HCT116 (cell line): ENCODE data around the gene SEMA5A. TPM values are rescaled to one million over a fixed set of nuclear protein-coding genes. Genes with fewer than 3 reads are reported as not detected.

ENCODE experiments used
- ATAC-seq: fragments of 200-7000 bp; cut with Tn5 transposase; 2 replicates; pipeline ENCODE4 v1.9.1; 2020; ENCODE audit warnings: mild to moderate bottlenecking, moderate library complexity
- BruUV-seq: library from RNA; stranded (reverse); fragments of 400-500 nt; replicated peaks from 2 replicates; lab custom pipeline; 2021; lab: Mats Ljungman, UMichigan
- CTCF ChIA-PET: fragments of 300-600 bp; sonication (Branson Sonifier 250); formaldehyde crosslinking; loops from one replicate; lab custom pipeline; 2021; ENCODE audit warnings: antibody characterized with exemption; lab: Charles Lee
- POLR2A ChIA-PET: fragments of 300-600, 350-600 bp; sonication (Branson Sonifier 250); formaldehyde crosslinking; loops from one replicate; lab custom pipeline; 2021; ENCODE audit warnings: antibody characterized with exemption; lab: Charles Lee
- RAD21 ChIA-PET, 2 experiments: fragments of 300-600 bp; sonication (Branson Sonifier 250); formaldehyde crosslinking; loops; one replicate each; lab custom pipeline; 2023; ENCODE audit warnings: low total read pairs in 2 of 2; ENCODE audit not compliant: uncharacterized antibody in 2 of 2, unreplicated experiment in 2 of 2, low non-redundant PET in 1 of 2; lab: Charles Lee
- DNase-seq: peaks from one replicate; pipeline ENCODE4 v3.0.0-alpha.2; 2010; ENCODE audit warnings: low read depth, low spot score
- H2AFZ ChIP-seq: fragments of 200-600 bp; shearing (Covaris generic), sonication (generic); 2 replicates; pipeline ENCODE4 v1.6.1; 2017; ENCODE audit warnings: low read depth, mixed run types, mixed read lengths, antibody characterized with exemption, low read length; ENCODE audit not compliant: poor library complexity, severe bottlenecking
- H3K27ac ChIP-seq: 2 replicates; pipeline ENCODE4 v1.5.1; 2012; ENCODE audit warnings: low read depth, low read length
- H3K27me3 ChIP-seq: fragments of 200-600 bp; sonication (generic); 2 replicates; pipeline ENCODE4 v1.6.1; 2016; ENCODE audit warnings: mixed run types, low read length, mixed read lengths; ENCODE audit not compliant: insufficient read depth
- H3K36me3 ChIP-seq, 2 experiments: fragments of 200-500 bp in 1 of 2; fragments of 200-600 bp in 1 of 2; sonication (Bioruptor generic) in 1 of 2; sonication (generic) in 1 of 2; 2 replicates each; pipeline versions ENCODE4 v1.5.1 to v1.6.1; 2014 to 2016; ENCODE audit warnings: low read length in 2 of 2, inconsistent platforms in 1 of 2, mixed read lengths in 1 of 2, mixed run types in 1 of 2; ENCODE audit not compliant: insufficient read depth in 2 of 2, control insufficient read depth in 1 of 2
- H3K4me1 ChIP-seq, 2 experiments: fragments of 200-600 bp in 1 of 2; sonication (generic) in 1 of 2; 2 replicates each; pipeline versions ENCODE4 v1.5.1 to v1.6.1; 2012 to 2017; ENCODE audit warnings: low read length in 2 of 2, inconsistent platforms in 1 of 2, mild to moderate bottlenecking in 1 of 2, mixed read lengths in 1 of 2, mixed run types in 1 of 2, moderate library complexity in 1 of 2; ENCODE audit not compliant: insufficient read depth in 2 of 2, control insufficient read depth in 1 of 2
- H3K4me2 ChIP-seq: fragments of 200-600 bp; sonication (generic); 2 replicates; pipeline ENCODE4 v1.6.1; 2017; ENCODE audit warnings: mixed run types, low read length, mixed read lengths
- H3K4me3 ChIP-seq, 2 experiments: fragments of 200-600 bp in 1 of 2; sonication (generic) in 1 of 2; replicated peaks in 1 of 2; 2 replicates each; pipeline ENCODE4 v1.5.1; 2011 to 2016; ENCODE audit warnings: low read length in 2 of 2, control low read depth in 1 of 2, low read depth in 1 of 2, mild to moderate bottlenecking in 1 of 2, mixed read lengths in 1 of 2, mixed run types in 1 of 2
- H3K79me2 ChIP-seq: fragments of 200-600 bp; sonication (generic); 2 replicates; pipeline ENCODE4 v1.6.1; 2017; ENCODE audit warnings: mild to moderate bottlenecking, mixed run types, low read length, moderate library complexity, mixed read lengths; ENCODE audit not compliant: insufficient read depth
- H3K9ac ChIP-seq: fragments of 200-600 bp; sonication (generic); 2 replicates; pipeline ENCODE4 v1.6.1; 2016; ENCODE audit warnings: low read length, mixed read lengths
- H3K9me2 ChIP-seq: fragments of 200-600 bp; sonication (generic), shearing (Covaris generic); 2 replicates; pipeline ENCODE4 v1.6.1; 2017; ENCODE audit warnings: mixed run types, mild to moderate bottlenecking, moderate library complexity; ENCODE audit not compliant: insufficient read depth
- H3K9me3 ChIP-seq, 2 experiments: fragments of 200-500 bp in 1 of 2; fragments of 200-600 bp in 1 of 2; sonication (Bioruptor generic) in 1 of 2; sonication (generic) in 1 of 2; 2 replicates each; pipeline ENCODE4 v1.6.1; 2014 to 2017; ENCODE audit warnings: low read length in 2 of 2, mixed read lengths in 2 of 2, inconsistent platforms in 1 of 2, low read depth in 1 of 2, mild to moderate bottlenecking in 1 of 2, mixed run types in 1 of 2, moderate library complexity in 1 of 2; ENCODE audit not compliant: control insufficient read depth in 1 of 2, insufficient read depth in 1 of 2
- H4K20me1 ChIP-seq: fragments of 200-600 bp; sonication (generic), shearing (Covaris generic); 2 replicates; pipeline ENCODE4 v1.6.1; 2017; ENCODE audit warnings: mixed run types, mild to moderate bottlenecking, moderate library complexity; ENCODE audit not compliant: insufficient read depth
- ATF3 ChIP-seq: IDR thresholded peaks from 2 replicates; pipeline ENCODE4 v1.6.1; 2012
- CBX3 ChIP-seq: IDR thresholded peaks from 2 replicates; pipeline ENCODE4 v1.6.1; 2012; ENCODE audit warnings: low read depth
- CEBPB ChIP-seq: IDR thresholded peaks from 2 replicates; pipeline ENCODE4 v1.6.1; 2012; ENCODE audit warnings: low read depth
- EGR1 ChIP-seq: IDR thresholded peaks from 2 replicates; pipeline ENCODE4 v1.6.1; 2012; ENCODE audit warnings: low read depth
- EZH2phosphoT487 ChIP-seq: fragments of 200-600 bp; IDR thresholded peaks from 2 replicates; pipeline ENCODE4 v1.6.1; 2018; ENCODE audit warnings: antibody characterized with exemption, borderline replicate concordance
- JUND ChIP-seq: IDR thresholded peaks from 2 replicates; pipeline ENCODE4 v1.6.1; 2012
- MAX ChIP-seq: IDR thresholded peaks from 2 replicates; pipeline ENCODE4 v1.6.1; 2012
- POLR2A ChIP-seq: IDR thresholded peaks from 2 replicates; pipeline ENCODE4 v1.7.0; 2011; ENCODE audit warnings: borderline replicate concordance; ENCODE audit not compliant: insufficient read depth, insufficient read length; ENCODE audit errors: extremely low read depth
- REST ChIP-seq: IDR thresholded peaks from 2 replicates; pipeline ENCODE4 v1.6.1; 2012; ENCODE audit warnings: low read depth
- SIN3A ChIP-seq: IDR thresholded peaks from 2 replicates; pipeline ENCODE4 v1.6.1; 2012; ENCODE audit warnings: low read depth
- SP1 ChIP-seq: IDR thresholded peaks from 2 replicates; pipeline ENCODE4 v1.6.1; 2012; ENCODE audit warnings: low read depth
- ZFX ChIP-seq: fragments of 450-650 bp; IDR thresholded peaks from 2 replicates; pipeline ENCODE4 v1.6.1; 2017
- ZNF274 ChIP-seq: fragments of 200-500 bp; sonication (Bioruptor generic); IDR thresholded peaks from 2 replicates; pipeline ENCODE4 v1.6.1; 2014; ENCODE audit warnings: mild to moderate bottlenecking, low read depth, low read length, inconsistent platforms
- intact Hi-C: fragments of 100-400 bp; cut with micrococcal nuclease; formaldehyde crosslinking; loops from 2 replicates; pipeline ENCODE4 v1.10.0; 2022
- total RNA-seq: library from RNA; stranded (reverse); gene quantifications from one replicate; pipeline ENCODE4 v1.2.1, GENCODE V29; 2021; ENCODE audit not compliant: unreplicated experiment
- TF ChIP-seq, protein P1 (sequence below): IDR thresholded peaks from 2 replicates; pipeline ENCODE4 v1.6.1; 2011; ENCODE audit warnings: mild to moderate bottlenecking, low read length, moderate library complexity; ENCODE audit not compliant: insufficient replicate concordance; ENCODE audit errors: extremely low read depth

Gene SEMA5A
- total RNA-seq, 1 experiment from 2014 or later = 0.02 TPM

GRCh38 chr5:9335754-9336495, 209.9 kb downstream of the SEMA5A start:
- Histone ChIP-seq H3K36me3 (no peaks in the 10 kb centered on the region), H3K79me2 (no peaks in the 10 kb centered on the region), H3K4me3 (no peak overlapping the region), H3K9ac (no peak overlapping the region), H3K9me3 (peaks cover 0 to 25% of the 10 kb centered on the region in 2 experiments; a peak in 2 of 4 replicates), H3K27me3 (no peaks in the 10 kb centered on the region), H2AFZ (no peak overlapping the region), H3K27ac (no peak overlapping the region), H3K4me2 (no peak overlapping the region), H3K9me2 (no peaks in the 10 kb centered on the region), H4K20me1 (no peaks in the 10 kb centered on the region), H3K4me1 (no peaks in the 10 kb centered on the region)
- POLR2A ChIA-PET = no interaction called here
- RAD21 ChIA-PET = no interaction called here
- TF ChIP-seq ZNF274 = no peak
- TF ChIP-seq CBX3 = no peak
- no peak for TF ChIP-seq ATF3
- no peak for TF ChIP-seq MAX
- TF ChIP-seq, protein P1, sequence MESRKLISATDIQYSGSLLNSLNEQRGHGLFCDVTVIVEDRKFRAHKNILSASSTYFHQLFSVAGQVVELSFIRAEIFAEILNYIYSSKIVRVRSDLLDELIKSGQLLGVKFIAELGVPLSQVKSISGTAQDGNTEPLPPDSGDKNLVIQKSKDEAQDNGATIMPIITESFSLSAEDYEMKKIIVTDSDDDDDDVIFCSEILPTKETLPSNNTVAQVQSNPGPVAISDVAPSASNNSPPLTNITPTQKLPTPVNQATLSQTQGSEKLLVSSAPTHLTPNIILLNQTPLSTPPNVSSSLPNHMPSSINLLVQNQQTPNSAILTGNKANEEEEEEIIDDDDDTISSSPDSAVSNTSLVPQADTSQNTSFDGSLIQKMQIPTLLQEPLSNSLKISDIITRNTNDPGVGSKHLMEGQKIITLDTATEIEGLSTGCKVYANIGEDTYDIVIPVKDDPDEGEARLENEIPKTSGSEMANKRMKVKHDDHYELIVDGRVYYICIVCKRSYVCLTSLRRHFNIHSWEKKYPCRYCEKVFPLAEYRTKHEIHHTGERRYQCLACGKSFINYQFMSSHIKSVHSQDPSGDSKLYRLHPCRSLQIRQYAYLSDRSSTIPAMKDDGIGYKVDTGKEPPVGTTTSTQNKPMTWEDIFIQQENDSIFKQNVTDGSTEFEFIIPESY = no peak
- TF ChIP-seq EGR1 = no peak
- TF ChIP-seq SP1 = no peak
- TF ChIP-seq SIN3A = no peak
- no peak for TF ChIP-seq CEBPB
- no peak for TF ChIP-seq ZFX
- no peak for TF ChIP-seq EZH2phosphoT487
- TF ChIP-seq REST = no peak
- TF ChIP-seq POLR2A = no peak
- no peak for TF ChIP-seq JUND
- ATAC-seq (no peak), DNase-seq (no peak)
- BruUV-seq = no TSS peak
- intact Hi-C loops = no loop called here
- CTCF ChIA-PET = no interaction called here
